NCI-H526 (cell line): ENCODE measurements around the gene EBNA1BP2.
"Not testable (repeated sequence)": the region's sequence is repeated elsewhere in the genome, so short reads cannot be mapped to it uniquely, and the experiment has no call there.

Experiments used
- DNase-seq, 2 experiments: peaks; one replicate each; lab custom pipeline; 2025; lab: John Stamatoyannopoulos, UW

Gene EBNA1BP2

GRCh38 chr1:43171876-43172526 lies at the start of gene EBNA1BP2, which contains the start of gene CFAP57:
TSS of gene EBNA1BP2 (minus strand) at chr1:43172290. CDS start at chr1:43172118, 172 bp downstream.
TSS of gene CFAP57 (plus strand) at chr1:43172330. CDS start at chr1:43172754, 424 bp downstream.
- peak; percentile 93 to 97 for DNase-seq

- no peak for DNase-seq
Observed at GRCh38 chr1:43221797-43222196, 49.7 kb upstream of the EBNA1BP2 start.

GRCh38 chr1:43220905-43221778 lies 49.1 kb upstream of the EBNA1BP2 start:
- DNase-seq, result no peak

- no peak for DNase-seq
Observed at GRCh38 chr1:43217747-43218146, 45.7 kb upstream of the EBNA1BP2 start.

GRCh38 chr1:43214501-43215444 lies 42.7 kb upstream of the EBNA1BP2 start:
- DNase-seq, result no peak

- not testable (repeated sequence) for DNase-seq
Observed at GRCh38 chr1:43208277-43208676, 36.2 kb upstream of the EBNA1BP2 start.

GRCh38 chr1:43207229-43207853 lies 35.3 kb upstream of the EBNA1BP2 start:
- DNase-seq, result no peak

GRCh38 chr1:43206600-43207228 lies 34.6 kb upstream of the EBNA1BP2 start:
- DNase-seq, result no peak

- DNase-seq, result no peak
Observed at GRCh38 chr1:43205671-43206070, 33.6 kb upstream of the EBNA1BP2 start.

- no peak for DNase-seq
Observed at GRCh38 chr1:43204394-43204793, 32.3 kb upstream of the EBNA1BP2 start.

GRCh38 chr1:43203859-43204258 lies 31.8 kb upstream of the EBNA1BP2 start:
- DNase-seq, result no peak

- DNase-seq, result no peak
Observed at GRCh38 chr1:43199093-43199726, 27.1 kb upstream of the EBNA1BP2 start.

- peak in 1 of 2 experiments; percentile 38 for DNase-seq
Observed at GRCh38 chr1:43197343-43198127, 25.4 kb upstream of the EBNA1BP2 start.

- DNase-seq, result no peak
Observed at GRCh38 chr1:43194509-43194908, 22.4 kb upstream of the EBNA1BP2 start.

- DNase-seq, result no peak
Observed at GRCh38 chr1:43188106-43188505, 16.0 kb upstream of the EBNA1BP2 start.

- DNase-seq, result no peak
Observed at GRCh38 chr1:43184995-43185394, 12.9 kb upstream of the EBNA1BP2 start.

GRCh38 chr1:43184388-43184787 lies 12.3 kb upstream of the EBNA1BP2 start:
- no peak for DNase-seq

GRCh38 chr1:43177691-43178090 lies 5.6 kb upstream of the EBNA1BP2 start:
- DNase-seq, result no peak

- no peak for DNase-seq
Observed at GRCh38 chr1:43174873-43175272, 2.8 kb upstream of the EBNA1BP2 start.

GRCh38 chr1:43172527-43172972 lies 460 bp upstream of the EBNA1BP2 start:
- DNase-seq, result peak; percentile 86 to 96
